Urinary bladder (tissue), 2 donors: ENCODE data around the gene PAF1. TPM values are rescaled to one million over a fixed set of nuclear protein-coding genes. Genes with fewer than 3 reads are reported as not detected.

Source experiments
- polyA plus RNA-seq: library from polyadenylated mRNA; stranded (reverse); fragments of 200-250 nt; gene quantifications from one replicate; pipeline ENCODE4 v1.2.3, GENCODE V29; 2013
- small RNA-seq: library from RNA; depleted of rRNA; stranded (forward); fragments of <200 nt; gene quantifications from one replicate; pipeline ENCODE3, GENCODE V24; 2014
- total RNA-seq: library from RNA; depleted of rRNA; stranded (reverse); fragments of >200 nt; gene quantifications from one replicate; pipeline ENCODE4 v1.2.3, GENCODE V29; 2014
- donor health status: healthy.

The PAF1 gene
- total and polyA plus RNA-seq, 2 donors: 11.7 to 52.8 TPM

Small RNA genes within 50 kb of the gene (small RNA-seq; reads per million reads assigned to genes)
- gene AC011445.2: 0.12 reads per million
- not detected for gene MIR4530
- not detected for gene RN7SL566P

Other genes with a start within 250 kb of the PAF1 start
- 1.1 TPM for gene NCCRP1, start 194.1 kb downstream of the PAF1 start, total RNA-seq
- gene NCCRP1, start 194.1 kb downstream of the PAF1 start, polyA plus RNA-seq: 0.38 TPM
- not detected for gene SYCN, start 186.8 kb downstream of the PAF1 start, total RNA-seq
- gene SYCN, start 186.8 kb downstream of the PAF1 start, polyA plus RNA-seq: not detected
- gene IFNL3, start 146.1 kb downstream of the PAF1 start, total RNA-seq: not detected
- not detected for gene IFNL3, start 146.1 kb downstream of the PAF1 start, polyA plus RNA-seq
- gene IFNL4, start 142.2 kb downstream of the PAF1 start, total RNA-seq: not detected
- gene IFNL4, start 142.2 kb downstream of the PAF1 start, polyA plus RNA-seq: not detected
- not detected for gene IFNL2, start 122.7 kb downstream of the PAF1 start, total RNA-seq
- not detected for gene IFNL2, start 122.7 kb downstream of the PAF1 start, polyA plus RNA-seq
- not detected for gene IFNL1, start 94.7 kb downstream of the PAF1 start, total RNA-seq
- gene IFNL1, start 94.7 kb downstream of the PAF1 start, polyA plus RNA-seq: not detected
- 0.48 TPM for gene LRFN1, start 70.2 kb downstream of the PAF1 start, total RNA-seq
- gene LRFN1, start 70.2 kb downstream of the PAF1 start, polyA plus RNA-seq: 1.7 TPM
- gene GMFG, start 55.1 kb downstream of the PAF1 start, total RNA-seq: 12.3 TPM
- gene GMFG, start 55.1 kb downstream of the PAF1 start, polyA plus RNA-seq: 34.3 TPM
- gene SAMD4B, start 48.7 kb downstream of the PAF1 start, total RNA-seq: 37.3 TPM
- gene SAMD4B, start 48.7 kb downstream of the PAF1 start, polyA plus RNA-seq: 118 TPM
- 14.8 TPM for gene MED29, start 272 bp upstream of the PAF1 start, total RNA-seq
- 50.0 TPM for gene MED29, start 272 bp upstream of the PAF1 start, polyA plus RNA-seq
- gene ZFP36, start 15.7 kb upstream of the PAF1 start, total RNA-seq: 13.0 TPM
- 759 TPM for gene ZFP36, start 15.7 kb upstream of the PAF1 start, polyA plus RNA-seq
- 28.9 TPM for gene PLEKHG2, start 21.6 kb upstream of the PAF1 start, total RNA-seq
- gene PLEKHG2, start 21.6 kb upstream of the PAF1 start, polyA plus RNA-seq: 30.5 TPM
- gene RPS16, start 44.8 kb upstream of the PAF1 start, total RNA-seq: 27.7 TPM
- 3,259 TPM for gene RPS16, start 44.8 kb upstream of the PAF1 start, polyA plus RNA-seq
- gene SUPT5H, start 54.5 kb upstream of the PAF1 start, total RNA-seq: 24.8 TPM
- gene SUPT5H, start 54.5 kb upstream of the PAF1 start, polyA plus RNA-seq: 85.8 TPM
- 24.0 TPM for gene TIMM50, start 89.7 kb upstream of the PAF1 start, total RNA-seq
- 52.1 TPM for gene TIMM50, start 89.7 kb upstream of the PAF1 start, polyA plus RNA-seq
- not detected for gene DLL3, start 107.8 kb upstream of the PAF1 start, total RNA-seq
- not detected for gene DLL3, start 107.8 kb upstream of the PAF1 start, polyA plus RNA-seq
- 0.37 TPM for gene SELENOV, start 124.0 kb upstream of the PAF1 start, total RNA-seq
- not detected for gene SELENOV, start 124.0 kb upstream of the PAF1 start, polyA plus RNA-seq
- gene EID2B, start 141.7 kb upstream of the PAF1 start, total RNA-seq: 5.3 TPM
- gene EID2B, start 141.7 kb upstream of the PAF1 start, polyA plus RNA-seq: 6.9 TPM
- 10.9 TPM for gene EID2, start 149.1 kb upstream of the PAF1 start, total RNA-seq
- gene EID2, start 149.1 kb upstream of the PAF1 start, polyA plus RNA-seq: 13.8 TPM
- not detected for gene LGALS13, start 211.4 kb upstream of the PAF1 start, total RNA-seq
- gene LGALS13, start 211.4 kb upstream of the PAF1 start, polyA plus RNA-seq: not detected